Cortex of kidney (tissue), 1 donor: ENCODE measurements around the gene KIF4A.
"Not testable (repeated sequence)": the region's sequence is repeated elsewhere in the genome, so short reads cannot be mapped to it uniquely, and the experiment has no call there.

Experiments
- DNase-seq: peaks from one replicate; lab custom pipeline; 2025; lab: John Stamatoyannopoulos, UW

The KIF4A gene

DNA sequence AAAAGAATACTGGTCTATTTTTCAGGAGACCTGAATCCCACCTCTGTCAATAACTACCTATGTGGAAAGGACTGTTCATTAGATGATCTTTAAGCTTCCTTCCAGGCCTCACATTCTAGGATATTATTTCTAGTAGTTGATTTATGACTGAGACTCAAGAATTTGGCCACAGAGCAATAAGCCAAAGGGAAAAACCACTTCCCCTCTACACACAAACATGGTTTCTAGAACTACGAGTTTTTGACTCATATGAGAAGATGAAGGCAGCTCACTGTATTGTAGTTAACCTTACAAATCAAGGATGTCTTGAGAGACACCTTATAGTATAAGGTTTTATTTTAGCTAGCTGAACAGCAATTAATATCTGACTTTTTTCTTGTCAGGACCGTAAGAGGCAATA, 96.3 kb downstream of the KIF4A start:
- DNase-seq: no peak

DNA sequence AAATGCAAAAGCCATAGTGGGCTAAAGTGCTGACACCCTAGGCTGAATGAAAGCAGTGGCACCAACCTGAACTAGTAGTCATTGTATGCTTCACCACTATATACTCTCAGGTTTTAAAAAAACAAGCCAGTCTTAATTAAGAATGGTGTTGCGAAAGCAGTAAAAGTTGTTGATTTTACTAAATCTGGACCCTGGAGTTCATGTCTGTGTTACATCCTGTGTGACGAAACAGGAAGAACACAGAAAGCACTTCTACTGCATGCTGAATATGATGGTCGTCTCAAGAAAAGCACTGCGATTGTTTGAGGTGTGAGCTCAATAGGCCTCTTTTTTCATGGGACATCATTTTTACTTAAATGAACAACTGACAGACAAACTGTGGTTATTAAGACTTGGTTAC, 109.0 kb downstream of the KIF4A start:
- no peak for DNase-seq

DNA sequence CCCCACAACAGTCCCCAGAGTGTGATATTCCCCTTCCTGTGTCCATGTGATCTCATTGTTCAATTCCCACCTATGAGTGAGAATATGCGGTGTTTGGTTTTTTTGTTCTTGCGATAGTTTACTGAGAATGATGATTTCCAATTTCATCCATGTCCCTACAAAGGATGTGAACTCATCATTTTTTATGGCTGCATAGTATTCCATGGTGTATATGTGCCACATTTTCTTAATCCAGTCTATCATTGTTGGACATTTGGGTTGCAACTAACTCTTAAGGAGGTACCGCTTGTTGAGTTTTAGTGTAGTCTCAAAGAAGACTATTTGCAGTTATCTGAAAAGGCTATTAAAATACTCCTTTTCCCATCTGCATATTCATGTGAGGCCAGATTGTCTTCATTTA, 110.3 kb downstream of the KIF4A start:
- not testable (repeated sequence) for DNase-seq

DNA sequence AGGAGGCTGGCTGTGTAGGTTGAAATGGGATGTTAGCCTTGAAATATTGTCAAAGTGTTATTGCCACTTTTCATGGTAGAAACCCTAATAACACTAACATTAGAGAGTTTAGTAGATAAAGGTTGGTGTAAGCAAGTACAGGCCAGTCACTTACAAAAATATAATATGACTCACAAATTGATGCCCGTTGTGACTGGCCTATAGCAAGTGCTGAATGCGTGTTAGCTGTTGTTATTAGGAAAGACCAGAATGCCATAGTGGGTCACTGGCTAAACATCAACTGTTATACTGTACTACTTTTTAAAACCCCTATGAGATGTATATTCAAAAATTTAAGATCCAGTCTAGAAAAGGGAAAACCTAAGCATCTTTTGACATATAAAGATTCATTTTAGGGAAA, 112.8 kb downstream of the KIF4A start:
- DNase-seq: no peak

DNA sequence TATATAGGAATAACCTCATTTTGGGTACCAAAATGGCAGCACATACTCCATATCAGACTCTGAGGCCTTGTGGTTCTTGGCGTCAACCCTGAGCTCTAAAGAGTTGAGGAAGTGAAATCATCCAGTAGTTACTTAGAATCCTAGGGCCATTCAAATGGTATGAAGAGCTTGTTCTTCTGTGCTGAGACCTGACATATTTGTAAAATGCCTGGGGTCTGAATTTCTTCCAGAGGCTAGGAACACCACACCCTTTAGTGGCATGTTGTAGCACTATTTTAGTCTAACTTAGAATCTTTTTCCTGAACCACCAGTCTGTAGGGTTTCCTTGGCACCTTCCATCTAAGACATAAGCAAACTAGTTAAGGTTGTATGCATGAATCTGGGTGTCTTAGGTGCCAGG, 115.1 kb downstream of the KIF4A start:
- DNase-seq: no peak

DNA sequence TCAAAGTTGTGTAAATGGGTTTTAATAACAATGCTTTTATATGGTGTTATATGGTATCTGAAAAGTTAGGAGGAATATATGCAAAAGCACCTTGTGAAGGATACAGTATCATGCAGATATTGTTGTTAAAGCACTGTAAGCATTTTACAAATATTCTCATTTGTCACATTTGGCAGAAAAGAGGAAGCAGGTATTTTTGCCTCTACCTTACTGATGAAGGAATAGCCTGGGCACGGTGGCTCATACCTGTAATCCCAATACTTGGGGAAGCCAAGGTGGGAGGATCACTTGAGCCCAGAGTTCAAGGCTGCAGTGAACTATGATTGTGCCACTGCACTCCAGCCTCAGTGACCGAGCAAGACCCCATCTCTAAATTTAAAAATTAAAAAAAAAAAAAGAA, 121.0 kb downstream of the KIF4A start:
- no peak for DNase-seq

DNA sequence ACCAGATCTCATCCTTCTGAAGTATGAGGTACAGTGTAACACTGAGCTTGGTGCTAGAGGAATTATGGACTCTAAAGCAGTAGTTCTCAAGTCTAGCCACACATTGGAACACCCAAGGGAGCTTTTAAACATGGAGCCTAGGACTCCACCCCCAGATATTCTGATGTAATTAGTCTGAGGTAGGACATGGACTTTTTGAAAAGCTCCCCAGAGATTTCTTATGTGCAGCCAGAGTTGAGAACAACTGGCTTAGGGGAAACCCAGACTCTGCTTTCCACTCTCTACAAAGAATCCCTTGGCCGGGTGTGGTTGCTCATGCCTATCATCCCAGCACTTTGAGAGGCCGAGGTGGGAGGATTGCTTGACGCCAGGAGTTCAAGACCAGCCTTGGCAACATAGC, 121.6 kb downstream of the KIF4A start:
- no peak for DNase-seq

DNA sequence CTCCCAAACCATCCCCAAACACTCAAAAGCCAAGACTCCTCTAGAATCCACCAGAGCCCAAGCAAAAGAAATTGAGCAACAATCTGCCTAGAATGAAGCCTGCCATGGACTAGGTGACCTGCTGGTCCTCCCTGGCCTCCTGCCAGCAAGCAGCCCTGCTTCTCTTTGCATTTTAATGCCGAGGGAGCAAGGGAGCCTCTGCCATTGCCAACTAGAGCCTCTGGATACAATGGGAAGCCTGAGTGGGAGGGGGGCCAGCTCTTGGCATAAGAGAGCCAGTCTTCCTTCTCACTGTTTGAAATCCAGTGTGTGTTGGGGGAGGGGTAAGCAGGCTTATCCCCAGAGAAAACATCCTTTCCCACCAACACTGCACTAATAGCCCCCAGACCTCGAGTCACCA, 131.7 kb downstream of the KIF4A start:
- DNase-seq: no peak

DNA sequence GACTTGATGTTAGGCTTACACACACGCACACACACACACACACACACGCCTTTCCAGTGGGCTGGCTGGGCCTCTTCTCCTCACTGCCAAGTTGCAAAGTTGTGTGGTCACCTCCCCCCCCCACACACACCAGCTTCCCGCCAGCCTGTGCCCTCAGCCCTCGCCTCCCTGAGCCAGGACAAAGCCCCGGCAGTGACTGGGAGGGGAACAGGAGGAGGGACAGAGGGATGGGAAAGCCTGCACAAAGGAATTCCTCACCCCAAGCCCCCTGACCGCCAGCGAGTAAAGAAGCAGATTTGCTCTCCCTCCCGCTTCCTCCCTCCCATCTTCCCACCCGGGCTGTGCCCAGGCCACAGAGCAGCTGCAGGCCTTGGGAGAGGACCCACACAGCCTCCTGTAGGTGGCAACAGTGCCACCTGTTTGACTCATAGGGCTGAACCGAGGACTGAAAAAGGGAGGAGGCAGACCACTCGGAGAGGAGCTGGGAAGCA, 133.0 kb downstream of the KIF4A start, which contains the start of gene GDPD2:
Gene GDPD2, plus strand, starts transcription at position 464 of the 491 bp plus-strand sequence. CDS start 1,671 bp downstream, outside the sequence.
- DNase-seq: no peak

DNA sequence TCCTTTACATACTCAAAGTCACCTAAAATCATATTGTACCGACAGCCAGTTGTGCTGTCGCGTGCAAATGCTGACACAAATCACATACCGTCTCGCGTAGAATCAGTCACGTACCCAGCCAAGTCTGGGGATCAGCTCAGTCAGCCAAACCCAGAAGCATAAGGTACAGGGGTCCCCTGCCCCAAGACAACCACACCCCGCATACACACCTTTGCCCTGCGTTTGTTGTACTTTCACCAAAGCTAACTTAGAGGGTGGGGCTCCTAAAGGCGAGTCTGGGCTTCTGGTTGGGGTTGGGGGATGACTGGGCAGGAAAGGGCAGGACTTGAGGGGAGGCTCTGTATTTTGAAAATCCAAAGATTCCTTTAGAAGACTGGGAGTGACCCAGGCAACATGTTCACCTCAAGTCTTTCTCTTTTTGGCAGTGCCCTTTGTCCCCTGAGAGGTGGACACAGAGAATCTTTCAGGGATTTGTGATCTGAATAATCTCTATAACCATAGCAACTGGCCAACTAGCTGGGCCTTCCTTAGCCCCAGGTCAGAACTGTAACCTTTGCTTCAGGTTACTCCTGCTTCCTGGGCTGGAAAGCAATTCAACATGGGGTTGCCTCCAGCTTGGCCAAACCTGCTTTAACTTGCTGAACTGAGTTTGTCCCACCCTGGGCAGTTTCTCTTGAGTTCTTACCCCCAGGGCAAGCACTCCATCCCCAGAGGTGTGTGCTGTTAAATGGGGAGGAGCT, 134.2 kb downstream of the KIF4A start:
- no peak for DNase-seq

DNA sequence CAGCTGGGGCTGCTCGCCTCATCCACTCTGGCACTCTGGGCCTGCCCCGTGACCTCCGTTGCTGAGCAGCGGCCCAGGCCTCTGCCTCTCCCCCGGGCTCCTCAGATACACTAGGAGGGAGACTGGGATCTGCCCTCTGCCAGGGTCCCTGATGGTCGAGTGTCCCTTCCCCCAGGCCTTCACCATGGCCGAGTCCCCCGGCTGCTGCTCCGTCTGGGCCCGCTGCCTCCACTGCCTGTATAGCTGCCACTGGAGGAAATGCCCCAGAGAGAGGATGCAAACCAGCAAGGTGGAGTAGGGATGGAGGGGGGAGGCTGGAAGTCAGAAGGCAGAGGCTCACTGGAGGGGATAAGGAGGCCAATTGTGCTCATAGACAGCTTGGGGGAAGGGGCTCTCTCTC, 134.9 kb downstream of the KIF4A start:
- no peak for DNase-seq

DNA sequence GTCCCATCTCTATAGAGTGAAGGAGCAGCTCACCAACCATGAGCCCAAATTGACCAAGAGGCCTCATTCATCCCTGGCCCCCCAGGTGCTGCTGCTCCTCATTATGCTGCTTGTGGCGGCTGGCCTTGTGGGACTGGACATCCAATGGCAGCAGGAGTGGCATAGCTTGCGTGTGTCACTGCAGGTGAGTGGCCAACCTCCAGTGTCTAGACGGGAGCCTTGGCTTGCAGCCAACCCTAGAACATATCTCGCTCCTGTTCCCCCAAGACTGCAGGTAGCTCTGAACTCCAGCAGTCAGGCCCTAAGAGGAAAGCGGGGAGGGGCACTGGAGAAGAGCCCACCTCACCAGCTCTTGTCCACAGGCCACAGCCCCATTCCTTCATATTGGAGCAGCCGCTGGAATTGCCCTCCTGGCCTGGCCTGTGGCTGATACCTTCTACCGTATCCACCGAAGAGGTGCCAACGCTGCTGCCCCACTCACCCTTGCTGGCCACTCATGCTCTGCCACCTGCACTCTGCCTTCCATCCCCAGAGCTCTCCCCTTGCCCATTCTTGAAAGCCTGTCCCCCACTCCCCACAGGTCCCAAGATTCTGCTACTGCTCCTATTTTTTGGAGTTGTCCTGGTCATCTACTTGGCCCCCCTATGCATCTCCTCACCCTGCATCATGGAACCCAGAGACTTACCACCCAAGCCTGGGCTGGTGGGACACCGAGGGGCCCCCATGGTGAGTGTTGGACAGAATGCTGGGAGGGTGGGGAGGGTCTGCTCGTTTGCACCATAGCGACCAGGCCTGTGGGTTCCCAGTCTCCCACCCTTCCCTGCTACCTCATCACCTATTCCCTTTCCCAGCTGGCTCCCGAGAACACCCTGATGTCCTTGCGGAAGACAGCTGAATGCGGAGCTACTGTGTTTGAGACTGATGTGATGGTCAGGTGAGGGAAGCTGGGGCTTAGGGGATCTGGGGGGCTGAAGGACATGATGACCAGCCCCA, 136.7 kb downstream of the KIF4A start:
- no peak for DNase-seq

DNA sequence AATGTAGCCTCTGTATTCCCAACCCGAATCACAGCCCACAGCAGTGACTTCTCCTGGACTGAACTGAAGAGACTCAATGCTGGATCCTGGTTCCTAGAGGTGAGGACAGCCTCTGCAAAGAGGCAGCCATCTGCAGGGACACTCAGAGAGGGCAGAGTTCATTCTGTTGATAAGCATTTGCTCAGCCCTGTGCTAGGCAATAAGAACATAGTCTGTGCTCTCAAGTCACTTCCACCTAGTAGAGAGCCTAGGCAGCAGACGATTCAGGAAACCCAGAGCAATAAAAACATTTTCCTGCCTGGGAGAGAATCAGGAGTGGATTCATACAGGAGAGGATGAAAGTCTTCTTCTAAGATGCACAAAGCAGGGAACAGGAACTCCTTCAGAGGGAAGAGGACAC, 137.5 kb downstream of the KIF4A start:
- DNase-seq: no peak

DNA sequence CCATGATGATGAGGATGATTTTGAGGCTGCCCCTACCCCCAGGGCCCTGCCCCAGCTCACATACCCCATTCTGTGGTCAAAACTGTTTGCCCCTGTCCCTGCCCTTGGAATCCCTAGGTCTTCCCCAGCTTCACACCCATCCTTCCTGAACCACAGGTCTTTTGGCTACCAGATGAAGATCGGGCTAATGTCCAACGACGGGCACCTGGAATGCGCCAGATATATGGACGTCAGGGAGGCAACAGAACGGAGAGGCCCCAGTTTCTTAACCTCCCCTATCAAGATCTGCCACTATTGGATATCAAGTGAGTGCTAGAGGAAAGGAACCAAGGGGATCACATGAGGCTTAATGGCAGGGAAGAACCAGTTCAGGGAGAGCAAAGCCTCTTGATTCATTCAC, 139.9 kb downstream of the KIF4A start:
- DNase-seq: no peak

DNA sequence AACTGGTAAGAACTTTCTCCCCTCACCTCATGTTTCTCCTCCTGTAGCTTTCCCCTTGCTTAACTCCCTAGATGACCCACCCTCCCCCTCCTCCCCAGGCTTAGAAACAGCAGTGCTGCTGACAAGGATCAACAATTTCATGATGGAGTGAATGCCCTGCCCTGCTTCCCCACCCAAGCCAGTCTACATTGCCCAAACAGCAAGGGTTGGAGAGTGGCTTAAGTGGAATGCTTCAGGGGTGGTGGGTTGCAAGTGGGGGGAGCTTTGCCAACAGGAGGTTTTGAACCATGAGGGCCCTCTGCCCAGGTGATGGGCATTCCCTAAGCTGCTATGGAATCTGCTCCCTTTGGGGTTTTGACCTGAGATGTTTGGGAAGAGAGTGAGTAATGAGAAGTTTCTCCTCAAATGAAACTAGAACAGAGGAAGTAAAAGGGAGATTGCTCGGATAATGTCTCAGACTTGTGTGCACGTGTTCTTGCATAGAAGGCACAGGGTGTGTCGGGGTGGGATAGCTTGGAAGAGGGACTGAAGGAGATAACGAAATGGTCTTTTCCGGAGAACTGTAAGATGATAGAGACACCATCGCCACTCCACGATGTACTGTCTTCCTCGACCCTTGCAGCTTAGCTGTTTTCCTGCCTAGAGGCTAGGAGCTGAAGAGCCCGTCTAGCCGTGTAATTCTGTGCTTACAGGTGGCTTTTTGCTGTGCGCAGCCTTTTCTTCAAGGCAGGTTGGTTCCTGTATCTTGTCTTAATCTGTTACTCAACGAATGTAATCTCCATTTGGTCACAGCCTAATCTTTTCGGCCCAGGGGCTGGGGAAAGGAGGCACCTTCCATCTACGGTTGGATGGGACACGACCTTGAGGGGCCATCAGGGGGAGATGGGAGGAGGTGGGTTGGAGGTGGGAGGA, 143.3 kb downstream of the KIF4A start:
- peak; percentile 2 for DNase-seq

DNA sequence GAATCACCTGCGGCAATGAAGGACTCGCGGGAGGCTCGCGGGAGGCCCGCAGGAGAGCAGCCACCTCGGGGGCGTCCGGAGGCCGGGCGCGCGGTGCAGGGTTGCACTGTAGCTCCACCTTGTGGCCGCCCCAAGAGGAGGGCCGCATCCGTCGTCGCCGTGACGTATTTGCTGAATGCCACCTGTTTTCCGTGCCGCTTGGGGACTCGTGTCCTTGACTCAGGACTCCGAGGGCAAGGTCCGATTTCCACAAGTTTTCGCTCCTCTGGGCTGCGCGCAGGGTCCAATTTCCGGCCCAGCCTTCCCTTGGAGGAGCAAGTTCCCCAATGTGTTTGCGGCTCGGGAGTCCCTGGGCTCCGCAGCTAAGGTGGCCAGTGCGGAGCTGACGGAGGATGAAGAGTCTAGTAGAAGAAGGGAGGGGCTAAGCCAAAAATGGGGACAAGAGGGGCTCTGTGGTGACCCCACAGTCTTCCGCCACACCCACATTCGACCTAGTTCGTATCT, 144.0 kb downstream of the KIF4A start:
- no peak for DNase-seq

DNA sequence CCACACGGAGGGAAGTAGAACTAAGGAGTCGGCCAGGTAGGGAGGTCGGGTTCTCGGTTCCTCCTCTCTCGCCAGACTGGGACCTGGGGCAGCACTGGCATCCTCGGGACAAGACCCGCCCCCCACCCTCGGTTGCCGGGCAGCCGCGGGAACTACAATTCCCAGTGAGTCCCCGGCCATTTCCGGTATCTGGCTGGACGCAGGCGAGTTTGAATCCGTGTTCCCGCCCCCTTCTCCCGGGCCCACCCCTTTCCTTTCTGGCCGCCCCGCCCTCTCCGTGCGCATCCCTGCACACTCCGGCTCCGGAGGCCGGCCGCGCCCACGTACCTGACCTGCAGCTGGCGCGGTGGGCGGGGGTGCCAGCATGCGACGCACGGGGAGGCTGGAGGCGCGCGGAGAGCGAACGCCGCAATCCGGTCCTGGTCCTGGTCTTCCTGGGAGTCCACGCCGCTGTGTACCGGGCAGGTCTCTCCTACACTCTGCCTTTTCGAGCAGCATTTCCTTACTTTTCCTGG, 144.5 kb downstream of the KIF4A start:
- DNase-seq: no peak

DNA sequence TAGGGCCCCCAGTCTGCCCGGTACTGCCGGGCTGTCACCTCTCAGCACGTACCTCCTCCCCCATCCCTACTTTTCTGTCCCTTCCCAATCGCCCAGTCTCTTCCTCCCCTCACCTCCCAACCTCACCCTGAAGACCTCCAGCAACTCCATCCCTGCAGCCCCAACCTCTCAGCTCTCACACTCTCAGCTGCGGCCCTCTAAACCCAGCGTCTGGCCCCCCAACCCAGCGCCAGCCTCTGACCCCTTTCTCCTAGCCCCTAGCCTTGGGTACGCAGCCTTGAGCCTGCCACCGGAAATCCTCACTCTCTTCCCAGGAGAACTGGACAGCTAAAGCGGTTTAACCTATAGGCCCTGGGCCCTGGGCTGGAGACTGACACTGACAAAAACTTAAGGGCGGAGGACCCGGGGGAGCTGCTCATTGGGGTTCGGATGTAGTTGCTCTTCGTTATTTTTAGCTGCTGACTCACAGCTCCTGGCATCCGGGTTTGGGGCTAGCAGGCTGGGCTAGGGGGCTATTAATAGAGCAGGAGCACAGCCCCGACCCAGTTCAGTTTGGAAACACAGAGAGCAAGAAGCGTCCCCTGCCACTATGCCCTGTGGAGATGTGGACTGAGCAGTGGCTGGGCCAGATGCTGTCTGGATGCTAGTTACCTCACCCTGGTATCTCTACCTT, 145.1 kb downstream of the KIF4A start:
- no peak for DNase-seq

DNA sequence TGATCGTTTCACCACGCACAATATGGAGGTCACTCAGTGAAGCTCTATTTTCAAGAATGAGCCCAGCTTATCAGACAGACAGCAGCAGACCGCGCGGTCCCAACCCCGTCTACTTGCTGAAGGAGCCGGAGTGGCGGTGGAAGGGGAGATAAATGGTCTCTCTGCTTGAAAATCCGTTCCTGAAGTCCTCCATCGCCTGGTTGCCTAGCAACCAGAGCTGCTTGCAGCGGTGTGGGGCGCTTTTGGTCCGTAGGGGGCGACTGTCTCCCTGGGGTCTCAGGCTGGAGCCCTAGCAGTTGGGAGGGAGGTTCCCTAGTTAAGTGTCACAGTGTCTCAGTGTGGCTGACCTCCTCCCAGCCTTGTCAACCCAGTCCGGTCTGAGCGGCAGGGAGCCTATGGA, 146.4 kb downstream of the KIF4A start:
- DNase-seq: no peak

DNA sequence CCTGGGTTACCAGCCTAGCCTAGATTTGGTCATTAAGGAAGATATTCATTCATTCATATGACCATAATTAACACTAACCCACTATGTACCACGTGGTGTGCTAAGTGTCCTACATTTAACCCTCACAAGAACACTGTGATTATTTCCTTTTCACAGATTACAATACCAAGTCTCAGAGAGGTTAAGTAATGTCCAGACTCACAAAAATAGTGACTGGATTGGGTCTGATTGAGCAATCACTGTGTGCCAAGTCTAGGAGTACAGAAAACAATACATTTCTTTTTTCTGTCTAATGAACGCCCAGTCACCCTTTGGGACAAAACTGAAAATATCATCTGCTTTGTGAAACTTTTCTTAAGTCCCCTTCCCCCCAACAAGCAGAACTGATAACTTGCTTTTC, 147.1 kb downstream of the KIF4A start:
- DNase-seq: no peak
